Upper lobe of left lung (tissue), 6 donors: ENCODE results near the gene PSAPL1. TPM values are rescaled to one million over a fixed set of nuclear protein-coding genes. Genes with fewer than 3 reads are reported as not detected.

Experiments
- ATAC-seq, 2 donors: fragments of 200-7000 bp; cut with Tn5 transposase; one replicate each; pipeline ENCODE4 v1.9.1; 2022; ENCODE audit warnings: mild to moderate bottlenecking in 2 of 2, moderate library complexity in 2 of 2; ENCODE audit not compliant: low FRiP score in 2 of 2
- DNase-seq, 2 donors: peaks; one replicate each; pipeline ENCODE4 v3.0.0-alpha.2; 2019 to 2020
- H3K27ac ChIP-seq, 4 donors: fragments of 200-600 bp; sonication (generic); one replicate each; pipeline ENCODE4 v1.5.1; 2016 to 2019
- H3K27me3 ChIP-seq, 4 donors: fragments of 200-600 bp; sonication (generic); one replicate each; pipeline ENCODE4 v1.5.1; 2017 to 2019
- H3K36me3 ChIP-seq, 4 donors: fragments of 200-600 bp; sonication (generic); one replicate each; pipeline ENCODE4 v1.5.1; 2016 to 2019
- H3K4me1 ChIP-seq, 4 donors: fragments of 200-600 bp; sonication (generic); one replicate each; pipeline ENCODE4 v1.5.1; 2018 to 2019
- H3K4me3 ChIP-seq, 4 donors: fragments of 200-600 bp; sonication (generic); one replicate each; pipeline ENCODE4 v1.5.1; 2017 to 2019; ENCODE audit warnings: mild to moderate bottlenecking in 2 of 4, moderate library complexity in 1 of 4
- H3K9me3 ChIP-seq, 4 donors: fragments of 200-600 bp; sonication (generic); one replicate each; pipeline ENCODE4 v1.5.1; 2018 to 2019
- EP300 ChIP-seq, 4 donors: sonication (generic); formaldehyde crosslinking; IDR thresholded peaks; one replicate each; pipeline ENCODE4 v1.5.1; 2017; ENCODE audit warnings: antibody characterized with exemption in 4 of 4, control low read depth in 2 of 4
- POLR2A ChIP-seq, 4 donors: fragments of 450-650 bp; IDR thresholded peaks; one replicate each; pipeline ENCODE4 v1.5.1; 2016 to 2017; ENCODE audit warnings: antibody characterized with exemption in 4 of 4, mild to moderate bottlenecking in 2 of 4
- POLR2AphosphoS5 ChIP-seq, 2 donors: sonication (generic); formaldehyde crosslinking; IDR thresholded peaks; one replicate each; pipeline ENCODE4 v1.5.1; 2017; ENCODE audit warnings: antibody characterized with exemption in 2 of 2
- WGBS, 2 donors: methylation state at CpG; one replicate each; pipeline ENCODE4 v1.1.5; 2017 to 2018; 5-methylcytosine and 5-hydroxymethylcytosine counted together
- total RNA-seq, 6 donors: library from RNA; depleted of rRNA in 4 of 6; stranded (reverse); fragments of >200 nt in 4 of 6; gene quantifications; one replicate each; pipeline versions ENCODE4 v1.1.0 to v1.2.1, GENCODE V29; 2016 to 2021
- TF ChIP-seq, protein P1 (sequence below), 6 experiments: fragments of 450-650 bp in 4 of 6; fragments of 200-600 bp in 2 of 6; sonication (generic) in 2 of 6; IDR thresholded peaks; one replicate each; pipeline ENCODE4 v1.5.1; 2016 to 2019; ENCODE audit warnings: antibody characterized with exemption in 6 of 6
- donor health status: DM: no; HTN: no; CAD: no; lungs with moderate emphysema.
- donor health status: DM: no; HTN: yes; CAD: no; lungs with severe emphysema.

PSAPL1 gene
- total RNA-seq, 6 donors from 2014 or later: 0.20 to 0.61 (median 0.31) TPM; not detected in 3

DNA sequence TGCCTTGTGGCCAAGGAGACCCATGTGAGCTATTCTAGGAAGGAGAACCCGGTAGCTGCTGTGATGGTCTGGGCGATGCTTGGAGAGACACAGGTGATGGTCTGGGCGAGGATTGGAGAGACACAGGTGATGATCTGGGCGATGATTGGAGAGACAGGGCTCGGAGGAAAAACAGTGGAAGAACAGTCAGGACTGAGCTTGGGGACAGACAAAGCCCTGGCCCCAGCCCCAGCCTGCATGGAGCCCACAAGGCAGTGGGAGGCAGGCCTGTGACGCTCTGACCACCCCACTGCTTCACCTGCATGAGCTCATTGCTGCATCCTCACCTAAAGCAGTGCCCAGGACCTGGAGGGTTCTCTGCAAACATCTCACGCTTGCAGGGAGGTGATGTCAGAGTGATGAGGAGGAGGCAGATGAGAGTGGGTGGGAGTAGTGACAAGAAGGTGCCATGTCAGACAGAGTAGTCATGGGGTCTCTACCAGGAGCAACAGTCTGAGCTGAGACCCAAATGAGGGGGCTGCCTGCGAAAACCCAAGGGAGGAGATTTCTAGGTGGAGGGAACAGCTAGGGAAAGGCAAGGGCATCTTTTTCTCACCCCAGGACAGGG lies 35.9 kb upstream of the PSAPL1 start:
- Histone ChIP-seq H3K4me3 (no peak overlapping the region), H3K36me3 (no peaks in the 10 kb centered on the region), H3K4me1 (no peaks in the 10 kb centered on the region), H3K27ac (no peak overlapping the region), H3K9me3 (peaks cover 0 to 7% (median under 1%) of the 10 kb centered on the region in 4 donors), H3K27me3 (no peaks in the 10 kb centered on the region)
- no peak for DNase-seq
- 74 to 84% methylated on average over 8 of the region's 8 CpGs for WGBS, 2 donors
- TF ChIP-seq POLR2AphosphoS5 (IDR thresholded peaks at IDR 0.05) (no peak), EP300 (IDR thresholded peaks at IDR 0.05) (no peak), POLR2A (IDR thresholded peaks at IDR 0.05) (no peak)
- TF ChIP-seq, protein P1, sequence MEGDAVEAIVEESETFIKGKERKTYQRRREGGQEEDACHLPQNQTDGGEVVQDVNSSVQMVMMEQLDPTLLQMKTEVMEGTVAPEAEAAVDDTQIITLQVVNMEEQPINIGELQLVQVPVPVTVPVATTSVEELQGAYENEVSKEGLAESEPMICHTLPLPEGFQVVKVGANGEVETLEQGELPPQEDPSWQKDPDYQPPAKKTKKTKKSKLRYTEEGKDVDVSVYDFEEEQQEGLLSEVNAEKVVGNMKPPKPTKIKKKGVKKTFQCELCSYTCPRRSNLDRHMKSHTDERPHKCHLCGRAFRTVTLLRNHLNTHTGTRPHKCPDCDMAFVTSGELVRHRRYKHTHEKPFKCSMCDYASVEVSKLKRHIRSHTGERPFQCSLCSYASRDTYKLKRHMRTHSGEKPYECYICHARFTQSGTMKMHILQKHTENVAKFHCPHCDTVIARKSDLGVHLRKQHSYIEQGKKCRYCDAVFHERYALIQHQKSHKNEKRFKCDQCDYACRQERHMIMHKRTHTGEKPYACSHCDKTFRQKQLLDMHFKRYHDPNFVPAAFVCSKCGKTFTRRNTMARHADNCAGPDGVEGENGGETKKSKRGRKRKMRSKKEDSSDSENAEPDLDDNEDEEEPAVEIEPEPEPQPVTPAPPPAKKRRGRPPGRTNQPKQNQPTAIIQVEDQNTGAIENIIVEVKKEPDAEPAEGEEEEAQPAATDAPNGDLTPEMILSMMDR (IDR thresholded peaks at IDR 0.05): no peak
- ATAC-seq: no peak

DNA sequence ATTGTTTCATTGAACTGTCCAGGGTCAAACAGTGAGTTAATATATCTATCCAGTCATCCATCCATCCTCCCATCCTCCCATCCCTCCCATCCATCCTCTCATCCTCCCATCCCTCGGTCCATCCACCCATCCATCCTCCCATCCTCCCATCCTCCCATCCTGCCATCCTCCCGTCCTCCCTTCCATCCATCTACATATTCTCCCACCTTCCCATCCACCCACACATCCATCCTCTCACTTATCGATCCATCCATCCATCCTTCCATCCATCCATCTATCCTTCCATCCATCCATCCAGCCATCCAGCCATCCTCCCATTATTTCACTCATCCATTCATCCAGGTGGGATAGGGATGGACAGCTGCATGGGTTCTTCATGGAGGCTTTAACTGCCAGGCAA lies 35.4 kb upstream of the PSAPL1 start:
- H3K9me3 ChIP-seq: peaks cover 0 to 7% (median 1%) of the 10 kb centered on the region in 4 donors
- H3K36me3 ChIP-seq: no peaks in the 10 kb centered on the region
- DNase-seq (no peak), ATAC-seq (no peak)
- no peak overlapping the region for H3K4me3 ChIP-seq
- no peaks in the 10 kb centered on the region for H3K27me3 ChIP-seq
- no peak overlapping the region for H3K27ac ChIP-seq
- 87% methylated on average over 3 of the region's 3 CpGs for WGBS, 2 donors
- TF ChIP-seq, protein P1 (IDR thresholded peaks at IDR 0.05): no peak
- TF ChIP-seq POLR2A (IDR thresholded peaks at IDR 0.05) (no peak), POLR2AphosphoS5 (IDR thresholded peaks at IDR 0.05) (no peak), EP300 (IDR thresholded peaks at IDR 0.05) (no peak)
- no peaks in the 10 kb centered on the region for H3K4me1 ChIP-seq

DNA sequence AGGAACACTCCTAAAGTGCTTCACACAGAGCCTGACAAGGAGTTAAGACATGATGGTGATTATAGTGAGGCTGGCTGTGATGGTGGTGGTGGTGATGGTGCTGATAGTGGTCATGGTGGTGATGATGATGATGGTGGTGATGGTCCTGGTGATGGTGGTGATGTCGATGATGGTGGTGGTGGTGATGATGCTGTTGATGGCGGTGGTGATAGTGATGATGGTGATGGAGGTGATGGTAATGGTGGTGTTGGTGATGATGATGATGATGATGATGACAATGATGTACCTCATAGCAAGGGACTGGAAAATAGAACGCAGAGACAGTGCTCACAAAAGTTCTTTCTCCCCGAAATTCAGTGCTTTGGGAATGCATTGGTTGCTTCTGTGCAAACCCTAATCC lies 34.3 kb upstream of the PSAPL1 start:
- Histone ChIP-seq H3K4me1 (no peaks in the 10 kb centered on the region), H3K27me3 (no peaks in the 10 kb centered on the region), H3K9me3 (peaks cover 0 to 7% (median 1%) of the 10 kb centered on the region in 4 donors), H3K27ac (no peak overlapping the region), H3K4me3 (no peak overlapping the region), H3K36me3 (no peaks in the 10 kb centered on the region)
- DNase-seq (no peak), ATAC-seq (no peak)
- 81 to 93% methylated on average over 4 of the region's 4 CpGs for WGBS, 2 donors
- TF ChIP-seq EP300 (IDR thresholded peaks at IDR 0.05) (no peak), POLR2AphosphoS5 (IDR thresholded peaks at IDR 0.05) (no peak), POLR2A (IDR thresholded peaks at IDR 0.05) (no peak)
- TF ChIP-seq, protein P1 (IDR thresholded peaks at IDR 0.05): no peak

DNA sequence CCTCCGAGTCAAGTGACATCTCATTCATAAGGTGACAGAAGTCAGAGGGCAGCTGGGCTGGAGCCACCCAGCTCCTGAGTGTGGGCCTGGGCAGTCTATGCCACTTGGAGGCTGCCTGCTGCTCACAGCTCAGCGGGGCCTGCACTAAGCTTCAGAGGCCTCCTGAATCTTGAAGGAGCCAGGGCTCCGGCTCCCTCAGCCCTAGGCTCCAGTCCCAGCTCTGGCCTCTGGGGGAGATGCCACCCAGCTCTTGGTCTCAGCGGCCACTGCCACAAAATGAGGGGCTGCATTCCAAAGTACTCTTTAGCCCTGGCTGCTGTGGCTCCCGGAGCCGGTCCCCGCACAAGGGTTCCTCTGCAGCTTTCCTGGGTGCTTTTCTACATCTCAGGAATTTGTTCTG lies 32.7 kb upstream of the PSAPL1 start:
- Histone ChIP-seq H3K9me3 (peaks cover 0 to 7% (median 1%) of the 10 kb centered on the region in 4 donors), H3K4me1 (no peaks in the 10 kb centered on the region), H3K27ac (no peak overlapping the region), H3K36me3 (no peaks in the 10 kb centered on the region), H3K4me3 (no peak overlapping the region), H3K27me3 (no peaks in the 10 kb centered on the region)
- no peak for TF ChIP-seq POLR2A (IDR thresholded peaks at IDR 0.05)
- TF ChIP-seq, protein P1 (IDR thresholded peaks at IDR 0.05): no peak
- TF ChIP-seq POLR2AphosphoS5 (IDR thresholded peaks at IDR 0.05): no peak
- no peak for TF ChIP-seq EP300 (IDR thresholded peaks at IDR 0.05)
- DNase-seq: no peak
- WGBS, 2 donors: 86 to 96% methylated on average over 4 to 7 of the region's 7 CpGs
- ATAC-seq: no peak

DNA sequence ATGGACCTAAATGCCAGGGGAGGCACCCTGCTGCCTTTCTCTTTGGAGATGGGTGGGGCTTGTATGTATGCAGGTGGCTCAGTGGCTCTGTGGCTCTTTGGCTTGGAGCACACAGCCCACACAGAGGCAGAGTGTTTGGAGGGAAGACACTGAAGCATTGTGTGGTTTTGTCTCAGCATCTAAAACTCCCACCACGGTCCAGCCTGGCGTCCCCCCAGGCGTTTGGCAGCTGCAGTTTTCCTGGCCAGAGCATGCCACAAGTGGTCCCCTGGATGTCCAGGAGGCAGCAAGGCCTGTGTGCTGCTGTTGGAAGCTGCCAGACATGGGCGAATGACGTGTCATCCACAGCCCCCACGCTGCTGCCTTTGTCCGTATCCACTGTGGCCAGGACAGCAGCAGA lies 32.2 kb upstream of the PSAPL1 start:
- Histone ChIP-seq H3K4me1 (no peaks in the 10 kb centered on the region), H3K27ac (no peak overlapping the region), H3K9me3 (peaks cover 0 to 7% (median 1%) of the 10 kb centered on the region in 4 donors), H3K4me3 (no peak overlapping the region), H3K36me3 (no peaks in the 10 kb centered on the region), H3K27me3 (no peaks in the 10 kb centered on the region)
- no peak for TF ChIP-seq POLR2A (IDR thresholded peaks at IDR 0.05)
- TF ChIP-seq POLR2AphosphoS5 (IDR thresholded peaks at IDR 0.05): no peak
- TF ChIP-seq, protein P1 (IDR thresholded peaks at IDR 0.05): no peak
- TF ChIP-seq EP300 (IDR thresholded peaks at IDR 0.05): no peak
- ATAC-seq (no peak), DNase-seq (no peak)
- 85 to 89% methylated on average over 5 to 7 of the region's 7 CpGs for WGBS, 2 donors
